PC-3 (cell line): ENCODE measurements around the gene DIRAS3. TPM values are rescaled to one million over a fixed set of nuclear protein-coding genes. Genes with fewer than 3 reads are reported as not detected.

ENCODE experiments used
- ATAC-seq: fragments of 200-7000 bp; cut with Tn5 transposase; 2 replicates; pipeline ENCODE4 v1.9.1; 2020; ENCODE audit warnings: mild to moderate bottlenecking, moderate library complexity
- BruUV-seq: library from RNA; stranded (reverse); fragments of 400-500 nt; replicated peaks from 2 replicates; lab custom pipeline; 2021; lab: Mats Ljungman, UMichigan
- CTCF ChIA-PET: fragments of 300-600 bp; sonication (Branson Sonifier 250); formaldehyde crosslinking; loops from one replicate; lab custom pipeline; 2022; ENCODE audit warnings: antibody characterized with exemption; lab: Charles Lee
- POLR2A ChIA-PET: fragments of 300-600 bp; sonication (Branson Sonifier 250); formaldehyde crosslinking; loops from one replicate; lab custom pipeline; 2022; ENCODE audit warnings: antibody characterized with exemption; ENCODE audit not compliant: unreplicated experiment; lab: Charles Lee
- DNase-seq: peaks from one replicate; pipeline ENCODE4 v3.0.0-alpha.2; 2015
- H2AFZ ChIP-seq: fragments of 300-600 bp; sonication (generic); 2 replicates; pipeline ENCODE4 v1.6.0; 2016; ENCODE audit warnings: antibody characterized with exemption, low read length
- H3F3A ChIP-seq: fragments of 300-600 bp; sonication (generic); one replicate; pipeline ENCODE4 v1.6.0; 2017; ENCODE audit warnings: antibody characterized with exemption, low read length, control low read depth, mild to moderate bottlenecking; ENCODE audit not compliant: unreplicated experiment
- H3K27ac ChIP-seq: fragments of 300-600 bp; sonication (generic); 2 replicates; pipeline ENCODE4 v1.5.1; 2016; ENCODE audit warnings: mild to moderate bottlenecking, low read length
- H3K27me3 ChIP-seq: fragments of 300-600 bp; sonication (generic); 2 replicates; pipeline ENCODE4 v1.6.1; 2016; ENCODE audit warnings: low read length, mixed read lengths
- H3K36me3 ChIP-seq: fragments of 300-600 bp; sonication (generic); 2 replicates; pipeline ENCODE4 v1.6.1; 2016; ENCODE audit warnings: low read depth, mixed run types, low read length, mixed read lengths
- H3K4me1 ChIP-seq: fragments of 300-600 bp; sonication (generic); 2 replicates; pipeline ENCODE4 v1.5.1; 2016; ENCODE audit warnings: low read length; ENCODE audit not compliant: insufficient read depth
- H3K4me2 ChIP-seq: fragments of 300-600 bp; sonication (generic); 2 replicates; pipeline ENCODE4 v1.6.0; 2016; ENCODE audit warnings: low read length
- H3K4me3 ChIP-seq: fragments of 300-600 bp; sonication (generic); 2 replicates; pipeline ENCODE4 v1.5.1; 2016; ENCODE audit warnings: mild to moderate bottlenecking, low read length, mixed read lengths
- H3K79me2 ChIP-seq: fragments of 300-600 bp; sonication (generic); 2 replicates; pipeline ENCODE4 v1.6.1; 2017; ENCODE audit warnings: low read length, mixed read lengths
- H3K9ac ChIP-seq: fragments of 300-600 bp; sonication (generic); 2 replicates; pipeline ENCODE4 v1.6.0; 2016; ENCODE audit warnings: mild to moderate bottlenecking, low read length
- H3K9me2 ChIP-seq: fragments of 300-600 bp; sonication (generic); replicated peaks from 2 replicates; pipeline ENCODE4 v1.6.1; 2016; ENCODE audit warnings: mixed run types, low read length, mixed read lengths
- H3K9me3 ChIP-seq: fragments of 300-600 bp; sonication (generic); 2 replicates; pipeline ENCODE4 v1.6.1; 2016; ENCODE audit warnings: low read length, mixed read lengths
- H4K20me1 ChIP-seq: fragments of 300-600 bp; sonication (generic); 2 replicates; pipeline ENCODE4 v1.6.1; 2016; ENCODE audit warnings: low read length, mixed read lengths
- EZH2 ChIP-seq: fragments of 300-600 bp; sonication (generic); IDR thresholded peaks from one replicate; pipeline ENCODE4 v1.6.1; 2017; ENCODE audit warnings: antibody characterized with exemption, mild to moderate bottlenecking, low read length; ENCODE audit not compliant: unreplicated experiment
- EZH2phosphoT487 ChIP-seq: fragments of 300-600 bp; sonication (generic); IDR thresholded peaks from 2 replicates; pipeline ENCODE4 v1.6.1; 2018; ENCODE audit warnings: mild to moderate bottlenecking, antibody characterized with exemption, low read length, borderline replicate concordance
- intact Hi-C: fragments of 100-400 bp; cut with micrococcal nuclease; formaldehyde crosslinking; loops from 2 replicates; pipeline ENCODE4 v1.9.0; 2023
- total RNA-seq: library from RNA; depleted of rRNA; stranded (reverse); fragments of >200 nt; gene quantifications from 2 replicates; pipeline ENCODE4 v1.2.3, GENCODE V29; 2014
- TF ChIP-seq, protein P1 (sequence below): fragments of 300-600 bp; sonication (generic); conservative IDR thresholded peaks from 2 replicates; pipeline ENCODE4 v1.5.1; 2017; ENCODE audit warnings: antibody characterized with exemption, low read depth, mild to moderate bottlenecking, low read length

DIRAS3 gene
- total RNA-seq, 1 experiment from 2014 or later, result not detected

GRCh38 chr1:68087184-68087583 lies 36.8 kb upstream of the DIRAS3 start:
- intact Hi-C loops, result no loop called here
- Histone ChIP-seq H3K9me2 (no peaks in the 10 kb centered on the region), H3K4me3 (no peak overlapping the region), H3F3A (no peaks in the 10 kb centered on the region), H3K27me3 (no peaks in the 10 kb centered on the region), H3K4me1 (no peaks in the 10 kb centered on the region), H3K27ac (no peak overlapping the region), H2AFZ (no peak overlapping the region), H3K79me2 (no peaks in the 10 kb centered on the region), H3K4me2 (no peak overlapping the region), H3K9me3 (no peaks in the 10 kb centered on the region), H3K9ac (no peak overlapping the region), H3K36me3 (no peaks in the 10 kb centered on the region), H4K20me1 (no peaks in the 10 kb centered on the region)
- CTCF ChIA-PET, result no interaction called here
- peak; percentile 31 for ATAC-seq
- POLR2A ChIA-PET, result no interaction called here
- TF ChIP-seq EZH2phosphoT487 (no peak), EZH2 (no peak)
- TF ChIP-seq, protein P1, sequence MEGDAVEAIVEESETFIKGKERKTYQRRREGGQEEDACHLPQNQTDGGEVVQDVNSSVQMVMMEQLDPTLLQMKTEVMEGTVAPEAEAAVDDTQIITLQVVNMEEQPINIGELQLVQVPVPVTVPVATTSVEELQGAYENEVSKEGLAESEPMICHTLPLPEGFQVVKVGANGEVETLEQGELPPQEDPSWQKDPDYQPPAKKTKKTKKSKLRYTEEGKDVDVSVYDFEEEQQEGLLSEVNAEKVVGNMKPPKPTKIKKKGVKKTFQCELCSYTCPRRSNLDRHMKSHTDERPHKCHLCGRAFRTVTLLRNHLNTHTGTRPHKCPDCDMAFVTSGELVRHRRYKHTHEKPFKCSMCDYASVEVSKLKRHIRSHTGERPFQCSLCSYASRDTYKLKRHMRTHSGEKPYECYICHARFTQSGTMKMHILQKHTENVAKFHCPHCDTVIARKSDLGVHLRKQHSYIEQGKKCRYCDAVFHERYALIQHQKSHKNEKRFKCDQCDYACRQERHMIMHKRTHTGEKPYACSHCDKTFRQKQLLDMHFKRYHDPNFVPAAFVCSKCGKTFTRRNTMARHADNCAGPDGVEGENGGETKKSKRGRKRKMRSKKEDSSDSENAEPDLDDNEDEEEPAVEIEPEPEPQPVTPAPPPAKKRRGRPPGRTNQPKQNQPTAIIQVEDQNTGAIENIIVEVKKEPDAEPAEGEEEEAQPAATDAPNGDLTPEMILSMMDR, result no peak
- no TSS peak for BruUV-seq
- DNase-seq, result peak; percentile 7

GRCh38 chr1:68085752-68086151 lies 35.3 kb upstream of the DIRAS3 start:
- H3K9ac ChIP-seq, result no peak overlapping the region
- no peaks in the 10 kb centered on the region for H3K27me3 ChIP-seq
- H3K79me2 ChIP-seq, result no peaks in the 10 kb centered on the region
- H3K4me2 ChIP-seq, result no peak overlapping the region
- H3K4me3 ChIP-seq, result no peak overlapping the region
- no TSS peak for BruUV-seq
- no peak overlapping the region for H3K27ac ChIP-seq
- TF ChIP-seq, protein P1, result no peak
- TF ChIP-seq EZH2phosphoT487 (no peak), EZH2 (no peak)
- ChIA-PET POLR2A (no interaction called here), CTCF (no interaction called here)
- no peaks in the 10 kb centered on the region for H3K4me1 ChIP-seq
- DNase-seq (no peak), ATAC-seq (no peak)
- H3K9me2 ChIP-seq, result no peaks in the 10 kb centered on the region
- no peaks in the 10 kb centered on the region for H3F3A ChIP-seq
- no peak overlapping the region for H2AFZ ChIP-seq
- intact Hi-C loops, result no loop called here
- H3K36me3 ChIP-seq, result no peaks in the 10 kb centered on the region
- no peaks in the 10 kb centered on the region for H4K20me1 ChIP-seq
- no peaks in the 10 kb centered on the region for H3K9me3 ChIP-seq

DNA sequence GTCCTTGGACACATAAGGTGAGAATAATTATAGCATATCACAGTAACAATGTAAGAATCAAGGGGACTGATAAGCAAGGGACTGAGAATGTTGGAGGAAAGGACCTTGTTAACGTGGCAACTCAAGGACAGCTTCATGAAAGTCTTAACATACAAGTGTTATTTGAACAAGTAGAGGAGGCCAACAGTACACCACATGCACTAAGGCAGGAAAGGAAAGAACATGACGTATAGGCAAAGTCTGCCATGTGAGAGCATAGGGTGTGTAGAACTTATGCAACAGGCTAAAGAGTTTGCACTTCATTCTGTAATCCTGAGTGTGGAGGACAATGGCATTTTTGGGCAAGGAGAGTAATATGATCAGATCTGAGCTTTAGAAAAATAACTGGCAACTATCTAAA lies 33.3 kb upstream of the DIRAS3 start:
- Histone ChIP-seq H3K27me3 (no peaks in the 10 kb centered on the region), H3K79me2 (no peaks in the 10 kb centered on the region), H3F3A (no peaks in the 10 kb centered on the region), H2AFZ (no peak overlapping the region), H3K9me2 (no peaks in the 10 kb centered on the region), H4K20me1 (no peaks in the 10 kb centered on the region), H3K27ac (no peak overlapping the region), H3K4me2 (no peak overlapping the region), H3K4me1 (no peaks in the 10 kb centered on the region), H3K9me3 (no peaks in the 10 kb centered on the region), H3K9ac (no peak overlapping the region), H3K4me3 (no peak overlapping the region), H3K36me3 (no peaks in the 10 kb centered on the region)
- DNase-seq, result no peak
- CTCF ChIA-PET, result no interaction called here
- no peak for ATAC-seq
- TF ChIP-seq EZH2 (no peak), EZH2phosphoT487 (no peak)
- TF ChIP-seq, protein P1, result no peak
- no TSS peak for BruUV-seq
- intact Hi-C loops, result no loop called here
- POLR2A ChIA-PET, result no interaction called here
